NCI-H1930 (cell line): ENCODE measurements around the gene ADAM33.

ENCODE experiments used
- DNase-seq, 2 experiments: peaks; one replicate each; lab custom pipeline; 2025; lab: John Stamatoyannopoulos, UW

Gene ADAM33

GRCh38 chr20:3710011-3710466 is 28.2 kb upstream of the ADAM33 start:
- DNase-seq = no peak

GRCh38 chr20:3707508-3707899 is 25.7 kb upstream of the ADAM33 start:
- DNase-seq = no peak

GRCh38 chr20:3706774-3707507 is 25.1 kb upstream of the ADAM33 start:
- DNase-seq = no peak

GRCh38 chr20:3705970-3706739 is 24.3 kb upstream of the ADAM33 start:
- DNase-seq = no peak

- DNase-seq = no peak
Observed at GRCh38 chr20:3705491-3705969, 23.7 kb upstream of the ADAM33 start.

GRCh38 chr20:3704087-3704486 is 22.3 kb upstream of the ADAM33 start:
- no peak for DNase-seq

GRCh38 chr20:3702611-3703391 is 21.0 kb upstream of the ADAM33 start:
- DNase-seq = no peak

GRCh38 chr20:3701061-3701998 is 19.5 kb upstream of the ADAM33 start:
- DNase-seq = no peak

- DNase-seq = no peak
Observed at GRCh38 chr20:3699037-3699436, 17.2 kb upstream of the ADAM33 start.

GRCh38 chr20:3698591-3699001 is 16.8 kb upstream of the ADAM33 start:
- DNase-seq = no peak

GRCh38 chr20:3697588-3698305 is 15.9 kb upstream of the ADAM33 start:
- DNase-seq = no peak

- no peak for DNase-seq
Observed at GRCh38 chr20:3696745-3697587, 15.2 kb upstream of the ADAM33 start.

GRCh38 chr20:3696200-3696599 is 14.4 kb upstream of the ADAM33 start:
- DNase-seq = no peak

GRCh38 chr20:3694864-3695263 is 13.1 kb upstream of the ADAM33 start:
- no peak for DNase-seq

GRCh38 chr20:3693376-3693775 is 11.6 kb upstream of the ADAM33 start:
- no peak for DNase-seq

- no peak for DNase-seq
Observed at GRCh38 chr20:3692706-3693294, 11.0 kb upstream of the ADAM33 start.

GRCh38 chr20:3691897-3692296 is 10.1 kb upstream of the ADAM33 start:
- no peak for DNase-seq

GRCh38 chr20:3691306-3691705 is 9.5 kb upstream of the ADAM33 start:
- DNase-seq = no peak

GRCh38 chr20:3690413-3690812 is 8.6 kb upstream of the ADAM33 start:
- DNase-seq = no peak
